GM19043 (cell line): ENCODE measurements around the gene JOSD2.
"Not testable (repeated sequence)": the region's sequence is repeated elsewhere in the genome, so short reads cannot be mapped to it uniquely, and the experiment has no call there.

Source experiments
- ATAC-seq: cut with Tn5 transposase; IDR thresholded peaks from one replicate; pipeline ENCODE4 v1.9.1; 2021; ENCODE audit warnings: low read depth; ENCODE audit not compliant: unreplicated experiment

The JOSD2 gene

GRCh38 chr19:50547385-50548190 is 36.6 kb upstream of the JOSD2 start:
- no peak for ATAC-seq

DNA sequence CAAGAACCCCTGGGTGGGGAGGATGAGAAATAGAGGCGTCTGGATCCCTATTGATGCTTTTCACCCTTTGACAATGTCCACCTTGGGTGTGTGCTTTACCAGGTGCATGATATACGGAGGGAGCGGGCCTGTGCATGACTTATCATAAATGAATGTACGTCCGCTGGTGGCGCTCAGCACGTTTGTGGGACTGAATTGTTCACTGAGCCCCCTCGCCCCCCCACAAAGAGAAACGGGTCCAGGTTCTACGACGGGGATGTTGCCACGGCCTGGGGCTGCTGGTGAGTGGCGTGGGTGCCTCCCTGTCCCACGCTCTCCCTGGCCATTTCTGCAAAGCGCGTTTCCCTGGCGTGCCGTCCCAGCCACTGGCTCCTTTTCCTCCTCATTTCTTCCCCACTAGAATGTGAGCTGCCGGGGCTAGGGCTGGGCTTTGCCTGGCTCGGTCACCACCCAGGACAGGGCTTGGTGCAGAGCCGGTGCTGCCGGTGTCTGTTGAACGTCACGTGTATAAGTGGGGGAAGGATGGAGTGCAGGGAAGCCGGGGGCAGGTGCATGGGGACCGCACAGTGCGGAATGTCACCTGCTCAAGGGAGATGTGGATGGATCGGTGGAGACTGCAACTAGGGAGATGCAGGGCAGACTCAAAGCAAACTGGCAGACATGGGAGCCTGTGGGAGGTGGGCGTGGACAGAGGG is 35.7 kb upstream of the JOSD2 start:
- ATAC-seq: no peak

GRCh38 chr19:50542943-50543342 is 32.0 kb upstream of the JOSD2 start:
- ATAC-seq: no peak

- no peak for ATAC-seq
These were observed 26.8 kb upstream of the JOSD2 start for GRCh38 chr19:50537769-50538230.

GRCh38 chr19:50537306-50537685 is 26.3 kb upstream of the JOSD2 start:
- no peak for ATAC-seq

DNA sequence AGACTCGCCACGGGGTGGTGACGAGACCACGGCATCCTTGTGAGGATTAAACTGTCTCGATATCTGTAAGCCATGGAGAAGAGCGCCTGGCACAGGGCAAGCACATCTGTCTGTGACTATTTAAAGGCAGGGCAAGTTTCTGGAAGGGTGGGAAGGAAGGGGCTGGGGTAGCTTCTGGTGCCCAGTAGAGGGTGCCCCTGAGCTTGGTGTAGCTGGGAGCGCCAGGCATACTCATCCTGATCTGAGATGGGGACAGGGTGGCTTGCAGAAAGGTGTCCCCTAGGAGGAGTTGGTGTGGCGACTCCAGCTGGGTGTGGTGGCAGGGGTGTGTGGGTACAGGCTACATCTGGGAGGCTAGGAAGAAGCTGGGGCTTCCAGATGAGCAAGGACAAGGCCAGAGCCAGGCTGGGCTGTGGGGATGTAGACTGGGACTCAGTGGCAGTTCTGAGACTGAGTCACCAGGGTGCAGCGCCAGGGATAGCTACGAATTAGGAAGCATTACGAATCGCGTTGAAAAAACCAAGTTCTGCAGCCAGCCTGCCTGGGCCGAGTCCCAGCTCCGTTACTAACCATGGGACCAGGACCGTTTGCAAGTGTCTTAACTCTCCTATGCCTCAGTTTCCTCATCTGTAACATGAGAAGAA is 25.8 kb upstream of the JOSD2 start:
- ATAC-seq: no peak

- ATAC-seq: no peak
These were observed 24.7 kb upstream of the JOSD2 start for GRCh38 chr19:50535672-50536187.

DNA sequence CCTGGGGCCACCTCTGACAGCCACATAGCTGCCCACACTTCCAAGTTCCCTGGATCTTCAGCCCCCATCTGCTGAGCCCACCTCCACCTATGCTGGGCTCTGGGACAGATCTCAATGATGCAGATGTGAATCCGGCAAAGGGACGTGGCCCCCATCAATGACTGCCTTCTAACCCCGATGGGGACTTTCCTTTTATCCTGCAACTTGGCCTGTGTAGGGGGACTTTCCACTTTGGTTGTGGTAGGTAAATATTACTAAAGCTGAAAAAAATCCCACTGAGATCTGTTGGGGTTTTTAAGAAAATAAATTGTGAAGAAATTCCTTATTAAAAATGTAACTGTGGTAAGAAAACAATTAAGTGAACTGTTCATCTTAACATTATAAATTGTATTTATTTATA is 23.5 kb upstream of the JOSD2 start:
- no peak for ATAC-seq

DNA sequence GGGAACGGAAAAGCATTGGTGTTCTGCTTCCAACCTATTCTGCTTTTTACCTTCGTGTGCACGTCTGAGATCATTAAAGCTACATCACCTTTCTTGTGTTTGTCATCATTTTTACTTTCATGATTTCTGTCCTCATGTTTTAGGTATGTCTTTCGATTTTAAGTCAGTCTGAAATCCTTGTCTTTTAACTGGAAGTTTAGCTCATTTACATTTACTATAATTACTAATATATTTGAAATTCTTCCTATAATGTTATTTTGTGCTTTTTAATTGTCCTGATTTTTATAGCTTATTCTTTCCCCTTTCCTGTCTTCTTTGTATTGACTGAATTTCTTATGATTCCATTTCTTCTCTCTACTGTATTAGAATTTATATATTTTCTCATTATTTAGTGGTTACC is 22.0 kb upstream of the JOSD2 start:
- ATAC-seq: no peak

- ATAC-seq: no peak
These were observed 20.2 kb upstream of the JOSD2 start for GRCh38 chr19:50531171-50531612.

- not testable (repeated sequence) for ATAC-seq
These were observed 17.1 kb upstream of the JOSD2 start for GRCh38 chr19:50528052-50528451.

DNA sequence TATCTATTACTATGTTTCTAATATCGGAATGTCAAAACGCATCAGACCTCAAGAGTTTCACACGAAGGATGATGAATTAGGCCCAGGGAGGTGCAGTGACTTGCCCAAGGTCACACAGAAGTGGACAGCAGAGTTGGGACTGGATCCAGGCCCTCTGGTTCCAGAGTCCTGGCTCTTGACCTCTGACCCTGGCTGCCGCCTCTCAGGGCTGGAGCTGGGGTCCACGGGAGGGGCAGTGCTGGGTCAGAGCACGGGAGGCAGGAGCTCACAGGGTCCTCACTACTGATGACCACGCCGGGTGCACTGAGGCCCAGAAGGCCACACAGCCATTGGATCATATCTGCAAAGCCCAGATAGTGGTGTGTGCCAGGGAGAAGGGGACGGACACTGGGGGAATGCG is 11.9 kb upstream of the JOSD2 start:
- ATAC-seq: no peak

DNA sequence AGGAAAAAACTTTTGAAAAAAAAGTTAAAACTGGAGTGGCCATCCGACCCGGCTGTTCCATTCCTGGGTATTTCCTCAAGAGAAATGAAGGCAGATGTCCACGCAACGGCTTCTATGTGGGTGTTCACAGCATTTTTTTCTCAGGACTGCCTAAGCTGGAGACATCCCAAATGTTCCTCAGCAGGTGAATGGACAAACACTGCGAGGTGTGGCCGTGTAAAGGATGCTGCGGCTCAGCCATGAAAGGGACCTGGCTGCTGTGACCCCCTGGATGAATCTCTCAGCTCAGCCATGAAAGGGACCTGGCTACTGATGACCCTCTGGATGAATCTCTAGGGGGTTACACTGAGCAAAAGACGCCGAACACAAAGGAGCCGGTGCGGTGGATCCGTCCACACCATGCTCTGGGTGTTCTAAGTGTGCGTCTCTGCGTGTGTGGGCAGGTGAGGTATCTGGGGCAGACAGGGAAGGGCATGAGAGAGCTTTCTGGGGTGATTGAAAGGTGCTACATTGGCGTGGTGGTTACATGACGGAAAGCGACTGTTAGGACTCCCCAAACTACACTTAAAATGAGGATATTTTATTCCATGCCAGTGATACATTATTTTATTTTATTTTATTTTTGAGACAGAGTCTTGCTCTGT is 10.0 kb upstream of the JOSD2 start:
- ATAC-seq: no peak

DNA sequence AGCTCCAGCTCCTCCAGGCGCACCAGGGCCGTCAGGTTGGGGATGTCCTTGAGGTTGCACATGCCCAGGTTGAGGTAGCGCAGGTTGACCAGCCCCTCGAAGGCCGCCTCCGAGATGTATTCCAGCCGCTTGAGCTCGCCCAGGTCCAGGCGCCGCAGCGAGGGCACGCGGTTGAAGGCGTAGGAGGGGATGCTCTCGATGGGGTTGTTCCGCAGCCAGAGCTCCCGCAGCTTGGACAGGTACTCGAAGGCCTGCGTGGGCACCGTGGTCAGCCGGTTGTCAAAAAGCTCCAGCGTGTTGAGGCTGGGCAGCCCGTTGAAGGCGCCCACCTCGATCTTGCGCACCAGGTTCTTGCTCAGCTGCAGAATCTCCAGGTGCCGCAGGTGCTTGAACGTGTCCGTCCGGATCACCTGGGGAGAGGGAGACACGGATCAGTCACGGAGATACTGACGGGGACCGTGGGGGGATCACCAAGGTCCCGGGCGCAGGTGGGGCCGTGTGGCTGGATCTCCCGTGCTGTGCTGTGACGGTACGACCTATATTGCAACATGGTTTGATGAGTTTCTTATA is 8.1 kb upstream of the JOSD2 start:
- ATAC-seq: no peak

DNA sequence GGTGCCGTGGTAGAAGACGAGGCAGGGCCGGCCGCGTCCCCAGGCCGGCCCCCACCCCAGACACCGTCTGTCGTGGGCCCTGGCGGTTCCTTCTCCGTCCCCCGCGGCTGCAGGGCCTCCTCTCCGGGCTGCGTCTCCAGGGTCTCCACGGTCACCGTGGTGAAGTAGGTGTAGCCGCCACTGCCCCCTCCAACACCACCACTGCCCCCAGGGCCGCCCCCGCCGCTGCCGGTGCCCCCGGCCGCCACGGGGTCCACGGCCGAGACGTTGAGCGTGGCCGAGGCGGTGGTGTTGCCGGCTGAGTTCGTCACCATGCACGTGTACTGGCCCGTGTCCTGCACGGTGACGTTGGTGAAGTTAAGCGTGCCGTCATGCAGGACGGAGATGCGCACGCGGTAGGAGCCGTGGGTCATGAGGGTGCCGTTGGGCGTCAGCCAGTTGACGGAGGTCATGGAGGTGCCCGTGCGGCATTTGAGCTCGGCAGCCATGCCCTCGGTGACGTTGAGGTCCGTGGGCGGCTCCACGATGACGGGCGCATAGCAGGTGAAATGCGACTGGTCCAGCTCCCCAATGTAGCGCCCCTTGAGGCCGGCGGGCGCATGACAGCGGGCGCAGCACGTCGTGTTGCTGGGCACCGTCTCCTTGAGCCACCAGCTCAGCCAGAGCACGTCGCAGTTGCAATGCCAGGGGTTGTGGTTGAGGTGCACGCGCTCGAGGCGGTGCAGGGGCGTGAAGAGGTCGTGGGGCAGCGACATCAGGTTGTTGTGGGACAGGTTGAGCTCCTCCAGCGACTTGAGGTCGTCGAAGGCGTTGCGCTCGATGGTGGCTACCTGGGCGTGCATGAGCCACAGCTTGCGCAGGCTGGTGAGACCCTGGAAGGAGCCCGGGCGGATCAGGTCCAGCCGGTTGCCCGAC is 7.4 kb upstream of the JOSD2 start:
- ATAC-seq: no peak

GRCh38 chr19:50517704-50518075 is 6.7 kb upstream of the JOSD2 start:
- ATAC-seq: no peak

DNA sequence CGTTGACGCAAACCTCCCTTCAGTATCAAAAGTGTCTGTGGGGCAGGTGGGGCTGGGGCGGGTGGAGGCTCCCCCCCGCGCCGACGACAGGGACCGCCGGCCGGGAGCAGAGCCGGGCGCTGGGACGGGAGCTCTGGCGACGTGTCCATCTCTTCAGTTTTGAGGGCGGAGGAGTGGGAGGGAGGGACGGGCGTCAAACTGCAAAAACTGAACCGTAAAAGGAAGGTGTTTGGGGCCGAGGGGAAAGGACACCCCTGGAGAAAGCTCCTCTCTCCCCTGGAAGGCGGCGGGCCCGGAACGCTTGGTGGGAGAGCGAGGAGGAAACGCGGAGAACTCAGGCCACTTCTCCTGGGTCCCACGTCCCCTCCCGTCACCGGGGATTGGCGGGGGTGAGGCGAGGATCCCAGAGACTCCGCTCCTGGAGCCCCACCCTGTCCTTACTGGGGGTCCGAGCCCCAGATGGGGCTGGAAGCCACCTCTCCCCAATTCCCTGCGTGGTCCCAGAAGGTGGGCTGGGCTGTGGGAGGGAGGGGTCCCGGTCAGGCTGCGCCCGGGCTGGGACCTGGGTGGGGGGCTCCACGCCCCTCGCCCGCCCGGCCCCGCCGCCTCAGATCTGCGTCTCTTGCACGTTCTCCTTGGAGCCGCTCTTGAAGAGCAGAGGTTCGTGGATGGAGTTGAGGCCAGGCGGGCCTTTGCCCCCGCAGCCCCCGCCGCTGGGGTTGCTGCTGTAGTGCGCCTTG is 6.1 kb upstream of the JOSD2 start:
- no peak for ATAC-seq

DNA sequence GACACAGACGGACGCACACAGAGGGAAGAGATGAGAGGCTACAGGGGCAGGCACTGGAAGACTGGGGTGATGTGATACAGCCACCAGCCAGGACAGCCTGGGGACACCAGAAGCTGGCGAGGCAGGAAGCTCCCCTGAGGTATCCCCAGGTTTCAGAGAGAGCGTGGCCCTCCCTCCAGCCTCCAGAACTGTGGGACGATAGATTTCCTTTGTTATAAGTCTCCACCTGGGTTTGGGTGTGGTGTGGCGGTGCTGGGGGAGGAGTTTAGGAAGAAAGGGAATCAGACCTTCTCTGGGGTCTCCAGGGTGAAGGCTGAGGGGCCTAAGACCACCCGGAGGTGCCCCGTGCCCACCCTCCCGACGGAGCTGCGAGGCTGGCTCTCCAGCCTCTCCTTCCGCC is 5.5 kb upstream of the JOSD2 start:
- ATAC-seq: no peak

DNA sequence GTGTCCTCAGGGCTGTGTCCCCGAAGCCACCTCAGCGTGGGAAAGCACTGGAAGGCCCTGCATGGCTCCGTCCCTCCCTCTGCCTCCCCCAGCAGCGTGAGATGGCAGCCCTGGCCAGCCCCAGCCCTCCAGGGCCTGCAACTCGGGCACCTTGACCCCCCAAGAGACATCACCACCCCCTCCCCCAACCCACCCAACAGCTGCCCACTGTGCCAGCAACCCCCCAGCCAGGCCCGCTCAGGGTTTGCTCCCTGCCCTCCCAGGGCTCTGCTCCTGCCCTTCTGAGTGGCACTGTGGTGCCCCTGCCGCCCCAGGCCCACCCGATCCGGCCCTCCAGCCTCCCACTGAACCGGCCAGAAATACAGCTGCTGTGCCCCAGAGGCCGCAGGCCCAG is 4.2 kb upstream of the JOSD2 start:
- ATAC-seq: no peak
